MM.1S (cell line): ENCODE measurements around the gene PROX2.

Experiments used
- CTCF ChIP-seq: fragments of 300-600 bp; sonication (generic); IDR thresholded peaks from 2 replicates; pipeline ENCODE4 v1.5.1; 2016; ENCODE audit warnings: antibody characterized with exemption, low read length, mixed read lengths
- EZH2 ChIP-seq: fragments of 300-600 bp; sonication (generic); optimal IDR thresholded peaks from 2 replicates; pipeline ENCODE3; 2017; ENCODE audit warnings: low read depth, mild to moderate bottlenecking, antibody characterized with exemption, low read length, mixed read lengths
- EZH2phosphoT487 ChIP-seq: fragments of 300-600 bp; sonication (generic); IDR thresholded peaks from 2 replicates; pipeline ENCODE4 v1.6.1; 2018; ENCODE audit warnings: antibody characterized with exemption, low read length

DNA sequence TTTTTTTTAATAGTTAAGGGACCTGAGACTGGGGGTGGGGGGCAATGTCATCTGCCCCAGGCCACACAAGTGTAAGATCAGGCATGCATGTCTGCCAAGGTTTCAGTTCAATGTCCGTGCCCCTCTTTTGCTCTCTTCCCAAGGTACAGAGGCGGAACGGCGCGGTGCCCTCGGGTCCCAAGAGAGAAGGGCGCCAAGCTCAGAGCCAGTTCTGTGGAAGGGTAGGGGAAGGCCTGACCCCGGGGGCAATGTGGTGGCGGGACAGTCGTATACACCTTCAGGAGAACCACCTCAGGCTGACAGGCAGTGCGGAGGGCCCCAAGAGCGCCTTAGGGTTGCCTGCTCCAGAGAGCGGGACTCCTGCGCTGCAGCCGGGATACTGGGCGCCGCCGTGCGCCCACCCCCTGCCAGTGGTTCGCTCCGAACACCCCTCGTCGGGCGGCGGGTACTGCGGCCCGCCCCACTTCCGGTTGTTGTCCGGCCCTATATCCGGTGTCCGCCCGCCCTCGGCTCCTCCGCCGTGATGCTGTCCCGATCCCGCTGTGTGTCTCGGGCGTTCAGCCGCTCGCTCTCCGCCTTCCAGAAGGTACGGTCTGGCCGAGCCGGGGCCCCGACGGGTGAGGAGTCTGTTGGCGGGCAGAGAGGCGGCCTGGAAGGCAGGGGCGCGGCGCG lies 5.6 kb upstream of the PROX2 start, which contains the start of gene DLST:
- TF ChIP-seq CTCF (no peak), EZH2 (no peak), EZH2phosphoT487 (no peak)
